HuH-7 (cell line): Measurements from ENCODE around the gene SORCS1.

ENCODE experiments used
- DNase-seq: peaks from one replicate; pipeline ENCODE4 v3.0.0; 2011; ENCODE audit warnings: low spot score

SORCS1 gene

GRCh38 chr10:107163881-107164861 is at the start of gene SORCS1:
SORCS1 (minus strand) TSS chr10:107164706.
- no peak for DNase-seq

- no peak for DNase-seq
Observed at GRCh38 chr10:107214261-107214660, 49.8 kb upstream of the SORCS1 start.

- DNase-seq, result no peak
Observed at GRCh38 chr10:107213861-107214260, 49.4 kb upstream of the SORCS1 start.

GRCh38 chr10:107206833-107207232 is 42.3 kb upstream of the SORCS1 start:
- DNase-seq, result no peak

GRCh38 chr10:107169516-107169915 is 5.0 kb upstream of the SORCS1 start:
- DNase-seq, result no peak

- DNase-seq, result no peak
Observed at GRCh38 chr10:107168738-107169137, 4.2 kb upstream of the SORCS1 start.

GRCh38 chr10:107166403-107166802 is 1.9 kb upstream of the SORCS1 start:
- no peak for DNase-seq

- no peak for DNase-seq
Observed at GRCh38 chr10:107164992-107165391, 486 bp upstream of the SORCS1 start.

- no peak for DNase-seq
Observed at GRCh38 chr10:107163076-107163855, 1.2 kb downstream of the SORCS1 start.

- no peak for DNase-seq
Observed at GRCh38 chr10:107160866-107161265, 3.6 kb downstream of the SORCS1 start.

GRCh38 chr10:107159871-107160270 is 4.6 kb downstream of the SORCS1 start:
- no peak for DNase-seq

- no peak for DNase-seq
Observed at GRCh38 chr10:107157071-107157470, 7.4 kb downstream of the SORCS1 start.

- DNase-seq, result no peak
Observed at GRCh38 chr10:107152087-107152486, 12.4 kb downstream of the SORCS1 start.

GRCh38 chr10:107148906-107149305 is 15.6 kb downstream of the SORCS1 start:
- no peak for DNase-seq

GRCh38 chr10:107144490-107144889 is 20.0 kb downstream of the SORCS1 start:
- DNase-seq, result no peak

GRCh38 chr10:107141524-107142061 is 22.9 kb downstream of the SORCS1 start:
- no peak for DNase-seq

GRCh38 chr10:107139237-107139636 is 25.3 kb downstream of the SORCS1 start:
- DNase-seq, result no peak

GRCh38 chr10:107133656-107134055 is 30.9 kb downstream of the SORCS1 start:
- DNase-seq, result no peak

GRCh38 chr10:107129000-107129399 is 35.5 kb downstream of the SORCS1 start:
- DNase-seq, result no peak

GRCh38 chr10:107126512-107127065 is 37.9 kb downstream of the SORCS1 start:
- DNase-seq, result no peak

- no peak for DNase-seq
Observed at GRCh38 chr10:107122703-107123102, 41.8 kb downstream of the SORCS1 start.

GRCh38 chr10:107118866-107119265 is 45.6 kb downstream of the SORCS1 start:
- no peak for DNase-seq
